NCI-H2107 (cell line): Measurements from ENCODE around the gene RABL3.
"Not testable (repeated sequence)": the region's sequence is repeated elsewhere in the genome, so short reads cannot be mapped to it uniquely, and the experiment has no call there.

Source experiments
- DNase-seq: peaks from one replicate; lab custom pipeline; 2025; lab: John Stamatoyannopoulos, UW

The RABL3 gene

GRCh38 chr3:120645083-120645845, 97.1 kb downstream of the RABL3 start:
- DNase-seq, result no peak

DNA sequence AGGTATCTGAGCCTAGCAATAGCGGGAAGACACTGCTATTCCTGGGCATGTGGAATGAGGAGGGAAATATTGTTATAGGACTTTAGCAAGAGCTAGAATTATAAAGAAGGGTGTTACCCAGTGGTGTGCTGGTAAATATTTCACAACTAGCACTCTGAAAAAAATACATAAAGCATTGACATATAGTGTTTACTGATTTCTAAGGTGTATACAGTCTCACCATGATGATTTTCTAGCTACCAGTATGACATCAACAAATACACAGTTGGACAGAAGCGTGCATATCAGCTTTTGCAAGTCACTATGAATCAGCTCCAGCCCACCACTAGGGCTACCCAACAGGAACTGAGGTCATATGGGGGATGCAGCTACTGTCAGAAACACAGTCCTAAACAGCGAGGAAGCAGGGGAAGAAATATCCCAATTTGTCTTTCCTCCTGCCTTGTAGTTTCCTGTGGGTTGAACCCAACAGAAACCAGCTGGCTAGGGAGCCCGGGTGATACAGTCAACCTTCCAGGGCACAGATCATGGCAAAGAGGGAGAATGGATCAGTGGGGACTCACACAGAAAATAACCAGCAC, 99.9 kb downstream of the RABL3 start:
- DNase-seq, result no peak

DNA sequence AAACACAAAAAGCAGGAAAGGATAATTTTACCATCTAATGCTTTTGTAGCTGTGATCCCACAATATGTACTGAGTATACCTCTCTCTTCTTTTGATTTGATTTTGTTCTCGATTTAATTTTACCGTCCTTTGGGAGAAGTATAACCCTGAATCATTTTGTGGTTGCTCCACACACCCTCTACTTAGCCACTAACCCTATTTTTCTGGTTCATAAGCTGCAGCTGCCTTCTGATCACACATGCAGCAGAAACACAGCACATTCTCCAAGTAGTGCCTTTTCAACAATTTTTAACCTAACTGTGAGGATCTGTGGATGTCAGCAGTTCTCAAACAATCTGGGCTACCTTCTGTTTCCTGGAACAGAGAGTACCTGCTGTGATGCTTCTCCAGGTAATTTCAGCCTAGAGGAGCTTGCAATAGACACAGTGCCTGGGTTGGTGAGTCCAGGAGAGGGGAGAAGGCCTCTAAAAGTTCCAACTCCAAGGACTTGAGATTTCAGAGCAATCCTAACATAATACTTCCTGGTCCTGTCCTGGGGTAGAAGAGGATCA, 100.5 kb downstream of the RABL3 start:
- no peak for DNase-seq

GRCh38 chr3:120640231-120640630, 102.1 kb downstream of the RABL3 start:
- no peak for DNase-seq

DNA sequence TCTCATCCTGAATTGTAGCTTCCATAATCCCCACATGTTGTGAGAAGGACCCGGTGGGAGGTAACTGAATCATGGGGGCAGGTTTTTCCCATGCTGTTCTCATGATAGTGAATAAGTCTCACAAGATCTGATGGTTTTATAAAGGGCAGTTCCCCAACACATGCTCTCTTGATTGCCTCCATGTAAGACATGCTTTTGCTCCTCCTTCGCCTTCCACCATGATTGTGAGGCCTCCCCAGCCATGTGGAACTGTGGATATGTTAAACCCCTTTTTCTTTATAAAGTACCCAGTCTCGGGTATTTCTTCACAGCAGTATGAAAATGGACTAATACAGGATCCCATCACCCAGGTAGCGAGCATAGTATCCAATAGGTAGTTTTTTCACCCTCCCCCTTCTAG, 103.5 kb downstream of the RABL3 start:
- not testable (repeated sequence) for DNase-seq

DNA sequence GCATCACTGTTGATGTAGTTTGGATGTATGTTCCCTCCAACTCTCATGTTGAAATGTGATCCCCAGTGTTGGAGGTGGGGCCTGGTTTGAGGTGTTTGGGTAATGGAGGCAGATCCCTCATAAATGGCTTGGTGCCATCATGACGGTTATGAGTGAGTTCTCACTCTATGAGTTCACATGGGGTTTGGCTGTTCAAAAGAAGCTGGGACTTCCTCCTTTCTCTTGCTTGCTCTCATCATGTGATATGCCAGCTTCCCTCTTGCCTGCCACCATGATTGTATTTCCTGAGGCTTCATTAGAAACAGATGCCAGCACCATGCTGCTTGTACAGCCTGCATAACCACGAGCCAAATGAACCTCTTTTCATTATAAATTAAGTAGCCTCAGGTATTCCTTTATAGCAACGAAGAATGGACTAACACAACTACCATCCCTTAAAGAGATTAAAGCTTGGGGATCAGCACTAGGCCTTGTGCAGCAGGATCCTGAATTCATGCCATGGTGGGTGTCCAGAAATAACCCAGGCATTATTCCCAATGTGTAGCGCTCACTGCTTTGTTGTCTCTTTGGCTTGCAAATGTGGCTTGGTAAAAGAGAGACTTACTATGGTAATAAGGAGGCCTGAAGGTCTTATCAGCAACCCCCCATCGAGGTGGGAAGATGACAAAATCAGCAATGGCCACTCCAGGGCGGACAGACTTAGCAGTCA, 104.3 kb downstream of the RABL3 start:
- DNase-seq, result no peak

GRCh38 chr3:120636795-120637401, 105.4 kb downstream of the RABL3 start:
- no peak for DNase-seq
